ENCODE measurements around the gene TRPM4. TPM values are rescaled to one million over a fixed set of nuclear protein-coding genes. Genes with fewer than 3 reads are reported as not detected.

Gene TRPM4
- total and polyA plus RNA-seq, 2 of the 8 experiments (the other 6 are each of a cell fraction or from before 2014, with no cell fraction given), result 11.3 to 13.3 TPM

- TF ChIP-seq SAP30 (IDR thresholded peaks at IDR 0.05; ENCODE audit: insufficient read depth, insufficient replicate concordance, low read length) (peak; percentile 92), POLR2AphosphoS5 (IDR thresholded peaks at IDR 0.05; ENCODE audit: low read depth, low read length) (no peak; the same call in 1 of the 2 replicates), EGR1 (IDR thresholded peaks at IDR 0.05; ENCODE audit: borderline replicate concordance, low read depth, low read length) (0 out of 2 replicates have a peak, but pooled peaks have one; percentile 34), BRCA1 (IDR thresholded peaks at IDR 0.05; ENCODE audit: low read depth, low read length) (peak; percentile 62; the same call in 1 of the 2 replicates), SP1 (IDR thresholded peaks at IDR 0.05; ENCODE audit: low read depth, low read length) (peak; percentile 87), HDAC2 (IDR thresholded peaks at IDR 0.05; ENCODE audit: borderline replicate concordance in 1 of 2, low read depth in 2 of 2, low read length in 2 of 2) (peak in 1 of 2 experiments; percentile 11; a peak in 1 of 4 replicates), CHD2 (IDR thresholded peaks at IDR 0.05; ENCODE audit: low read length) (no peak), EZH2 (IDR thresholded peaks at IDR 0.05; ENCODE audit: low read depth, low read length, severe bottlenecking) (no peak), RFX5 (IDR thresholded peaks at IDR 0.05; ENCODE audit: borderline replicate concordance, low read depth, low read length) (no peak), POLR2A (IDR thresholded peaks at IDR 0.05; ENCODE audit: control extremely low read depth in 1 of 2, low read depth in 2 of 2, low read length in 2 of 2) (no peak; a peak in 1 of 3 replicates), CHD7 (IDR thresholded peaks at IDR 0.05; ENCODE audit: insufficient replicate concordance, low read length) (no peak)
Observed at GRCh38 chr19:49149652-49150105, 7.9 kb upstream of the TRPM4 start (continued).
